Endothelial cell of umbilical vein (primary cell): ENCODE data around the gene PDE11A. TPM values are rescaled to one million over a fixed set of nuclear protein-coding genes. Genes with fewer than 3 reads are reported as not detected.

Source experiments
- BruUV-seq: library from RNA; stranded (reverse); fragments of 400-500 nt; replicated peaks from 2 replicates; lab custom pipeline; 2021; lab: Mats Ljungman, UMichigan
- CTCF ChIA-PET: fragments of 300-600, 350-600 bp; sonication (Branson Sonifier 250); formaldehyde crosslinking; loops from one replicate; lab custom pipeline; 2021; ENCODE audit warnings: antibody characterized with exemption, inconsistent platforms; lab: Charles Lee
- POLR2A ChIA-PET: fragments of 300-600, 350-600 bp; sonication (Branson Sonifier 250); formaldehyde crosslinking; loops from one replicate; lab custom pipeline; 2021; ENCODE audit warnings: antibody characterized with exemption, inconsistent platforms; lab: Charles Lee
- DNase-seq: peaks from one replicate; pipeline ENCODE4 v3.0.0-alpha.2; 2011; ENCODE audit warnings: low read depth, low spot score
- FAIRE-seq: peaks from 2 replicates; lab custom pipeline; 2011; peaks lifted over from hg19 to GRCh38; lab: Jason Lieb, UNC
- H2AFZ ChIP-seq: 2 replicates; pipeline ENCODE4 v1.6.0; 2012; ENCODE audit warnings: low read depth, low read length, control low read depth, inconsistent platforms
- H3K27ac ChIP-seq: 2 replicates; pipeline ENCODE4 v1.5.1; 2011; ENCODE audit warnings: low read depth, mild to moderate bottlenecking, control low read depth, low read length, moderate library complexity; ENCODE audit not compliant: insufficient read depth
- H3K27me3 ChIP-seq, 2 experiments: 2 replicates each; pipeline versions ENCODE4 v1.6.0 to v1.6.1; 2011; ENCODE audit warnings: low read length in 2 of 2, mixed read lengths in 1 of 2; ENCODE audit not compliant: control insufficient read depth in 2 of 2, insufficient read depth in 2 of 2
- H3K36me3 ChIP-seq, 2 experiments: 2 replicates in 1 of 2; 3 replicates in 1 of 2; pipeline ENCODE4 v1.5.1; 2011; ENCODE audit warnings: low read length in 2 of 2, mild to moderate bottlenecking in 1 of 2, moderate library complexity in 1 of 2; ENCODE audit not compliant: control insufficient read depth in 2 of 2, insufficient read depth in 2 of 2; ENCODE audit errors: extremely low read depth in 1 of 2
- H3K4me1 ChIP-seq: 3 replicates; pipeline ENCODE4 v1.5.1; 2011; ENCODE audit warnings: mild to moderate bottlenecking, low read length; ENCODE audit not compliant: control insufficient read depth, insufficient read depth; ENCODE audit errors: extremely low read depth
- H3K4me2 ChIP-seq: 2 replicates; pipeline ENCODE4 v1.6.1; 2011; ENCODE audit warnings: low read length, control low read depth, mixed read lengths; ENCODE audit not compliant: insufficient read depth
- H3K4me3 ChIP-seq, 3 experiments: fragments of 200-600 bp in 1 of 3; sonication (generic), shearing (Covaris generic) in 1 of 3; replicated peaks in 1 of 3; 2 replicates each; pipeline ENCODE4 v1.5.1; 2011 to 2016; ENCODE audit warnings: control low read depth in 3 of 3, low read length in 3 of 3, mild to moderate bottlenecking in 2 of 3, inconsistent platforms in 1 of 3, low read depth in 1 of 3, moderate library complexity in 1 of 3; ENCODE audit not compliant: insufficient read depth in 1 of 3
- H3K79me2 ChIP-seq: 2 replicates; pipeline ENCODE4 v1.6.0; 2012; ENCODE audit warnings: low read length, inconsistent platforms; ENCODE audit not compliant: control insufficient read depth, insufficient read depth
- H3K9ac ChIP-seq: replicated peaks from 2 replicates; pipeline ENCODE3; 2011; ENCODE audit warnings: low read length, control low read depth; ENCODE audit not compliant: insufficient read depth; ENCODE audit errors: extremely low read depth
- H3K9me1 ChIP-seq: replicated peaks from 3 replicates; pipeline ENCODE4 v1.6.0; 2011; ENCODE audit warnings: mild to moderate bottlenecking, low read length; ENCODE audit not compliant: control insufficient read depth, insufficient read depth; ENCODE audit errors: extremely low read depth
- H3K9me3 ChIP-seq: replicated peaks from 2 replicates; pipeline ENCODE4 v1.5.1; 2012; ENCODE audit warnings: low read length, inconsistent platforms; ENCODE audit not compliant: control insufficient read depth, insufficient read depth
- H4K20me1 ChIP-seq: replicated peaks from 2 replicates; pipeline ENCODE3; 2011; ENCODE audit warnings: mild to moderate bottlenecking, low read length; ENCODE audit not compliant: control insufficient read depth, insufficient read depth; ENCODE audit errors: extremely low read depth
- CTCF ChIP-seq, 2 donors: IDR thresholded peaks; 1 replicate in 1 of 2; 2 replicates in 1 of 2; pipeline ENCODE4 v1.5.1; 2011; ENCODE audit warnings: low read length in 2 of 2, mild to moderate bottlenecking in 2 of 2, moderate library complexity in 2 of 2, control low read depth in 1 of 2, inconsistent platforms in 1 of 2, low read depth in 1 of 2; ENCODE audit not compliant: insufficient read depth in 1 of 2; ENCODE audit errors: extremely low read depth in 1 of 2
- EZH2 ChIP-seq: IDR thresholded peaks from 2 replicates; pipeline ENCODE4 v1.6.1; 2012; ENCODE audit warnings: borderline replicate concordance, low read depth, mild to moderate bottlenecking, moderate library complexity, low read length, inconsistent platforms; ENCODE audit not compliant: severe bottlenecking
- FOS ChIP-seq: IDR thresholded peaks from 2 replicates; pipeline ENCODE4 v1.6.1; 2011; ENCODE audit warnings: mild to moderate bottlenecking, low read length, moderate library complexity, borderline replicate concordance; ENCODE audit not compliant: insufficient read depth
- GATA2 ChIP-seq: IDR thresholded peaks from 2 replicates; pipeline ENCODE4 v1.7.0; 2011; ENCODE audit warnings: low read depth, mild to moderate bottlenecking, moderate library complexity, mixed read lengths, low read length; ENCODE audit not compliant: insufficient read length, insufficient read depth
- JUN ChIP-seq: IDR thresholded peaks from 2 replicates; pipeline ENCODE4 v1.6.1; 2011; ENCODE audit warnings: borderline replicate concordance, low read depth; ENCODE audit not compliant: insufficient read length, insufficient read depth
- MAX ChIP-seq: IDR thresholded peaks from 2 replicates; pipeline ENCODE4 v1.6.1; 2011; ENCODE audit not compliant: insufficient read depth, insufficient read length
- MYC ChIP-seq: IDR thresholded peaks from one replicate; pipeline ENCODE4 v1.6.1; 2011; ENCODE audit warnings: mild to moderate bottlenecking, low read depth, low read length
- POLR2A ChIP-seq: IDR thresholded peaks from 2 replicates; pipeline ENCODE4 v1.6.1; 2012; ENCODE audit warnings: low read depth, mild to moderate bottlenecking, control low read depth, low read length
- POLR2AphosphoS5 ChIP-seq: IDR thresholded peaks from 2 replicates; pipeline ENCODE4 v1.6.1; 2012; ENCODE audit warnings: low read depth, mild to moderate bottlenecking, control low read depth, low read length, moderate library complexity; ENCODE audit not compliant: insufficient read depth
- dilution Hi-C: fragments of 300-500 bp; cut with MboI; formaldehyde crosslinking; loops from one replicate; pipeline ENCODE4 v1.15.0; 2019; ENCODE audit warnings: low sequenced_read_pairs; ENCODE audit not compliant: extremely low pct_ligation_motif_present
- intact Hi-C: fragments of 100-400 bp; cut with micrococcal nuclease; formaldehyde crosslinking; loops from one replicate; pipeline ENCODE4 v1.10.0; 2022
- polyA plus RNA-seq, 4 experiments: library from polyadenylated mRNA; depleted of rRNA in 3 of 4; stranded (reverse) in 3 of 4; unstranded in 1 of 4; fragments of >200 nt; gene quantifications; 2 replicates each; pipeline versions ENCODE4 v1.2.1 to v1.2.3, GENCODE V29; 2011 to 2012; ENCODE audit warnings: missing spikeins in 1 of 4
- total RNA-seq: library from RNA; stranded (reverse); gene quantifications from 2 replicates; pipeline ENCODE4 v1.2.3, GENCODE V29; 2021

Gene PDE11A
- total and polyA plus RNA-seq, 2 donors (not counting 3 experiments of a cell fraction or from before 2014, with no cell fraction given) = 0.07 to 0.51 TPM

GRCh38 chr2:177808984-177809809, 263.4 kb downstream of the PDE11A start:
- no peak overlapping the region for H3K4me3 ChIP-seq
- intact Hi-C loops = no loop called here
- no peaks in the 10 kb centered on the region for H4K20me1 ChIP-seq
- no peak for FAIRE-seq
- no peaks in the 10 kb centered on the region for H3K36me3 ChIP-seq
- DNase-seq = no peak
- H3K9me3 ChIP-seq = no peaks in the 10 kb centered on the region
- H3K79me2 ChIP-seq = no peaks in the 10 kb centered on the region
- no peaks in the 10 kb centered on the region for H3K4me1 ChIP-seq
- no TSS peak for BruUV-seq
- no peaks in the 10 kb centered on the region for H3K9me1 ChIP-seq
- ChIA-PET CTCF (interaction anchor here (2.6 kb wide), 1 partner anchor 10 kb away, joined by 10 read pairs; no protein-coding TSS in a partner anchor), POLR2A (no interaction called here)
- H3K27me3 ChIP-seq = peaks cover 4 to 5% of the 10 kb centered on the region in 2 experiments
- H3K9ac ChIP-seq = no peak overlapping the region
- H3K27ac ChIP-seq = no peak overlapping the region
- dilution Hi-C loops = no loop called here
- no peak overlapping the region for H2AFZ ChIP-seq
- H3K4me2 ChIP-seq = no peak overlapping the region
- TF ChIP-seq POLR2A (no peak), EZH2 (no peak), MAX (no peak), JUN (no peak), FOS (no peak), GATA2 (no peak), CTCF (IDR thresholded peaks at IDR 0.05; ENCODE audit: extremely low read depth in 1 of 2, insufficient read depth in 1 of 2, low read depth in 1 of 2, low read length in 2 of 2) (no peak), MYC (no peak), POLR2AphosphoS5 (no peak)
